ENCODE results near the gene SOD1.

The SOD1 gene

GRCh38 chr21:31656199-31657095, 3.0 kb upstream of the SOD1 start:
- no peak for DNase-seq (ENCODE audit: low read depth)
- no peak for TF ChIP-seq CTCF (IDR thresholded peaks at IDR 0.05; ENCODE audit: control insufficient read depth, extremely low read depth, insufficient read depth)
- no peak overlapping the region for H3K4me3 ChIP-seq (ENCODE audit: low read depth, low read length)

- no peak for DNase-seq (ENCODE audit: low read depth)
- H3K4me3 ChIP-seq (ENCODE audit: low read depth, low read length): no peak overlapping the region
- TF ChIP-seq CTCF (IDR thresholded peaks at IDR 0.05; ENCODE audit: control insufficient read depth, extremely low read depth, insufficient read depth): no peak
Measured at GRCh38 chr21:31658053-31658452, 1.4 kb upstream of the SOD1 start.

- TF ChIP-seq CTCF (IDR thresholded peaks at IDR 0.05; ENCODE audit: control insufficient read depth, extremely low read depth, insufficient read depth): no peak
- no peak for DNase-seq (ENCODE audit: low read depth)
- H3K4me3 ChIP-seq (ENCODE audit: low read depth, low read length): peak overlapping the region; percentile 78
Measured at GRCh38 chr21:31659286-31659535, 282 bp upstream of the SOD1 start.

GRCh38 chr21:31660259-31660565, 719 bp downstream of the SOD1 start:
- TF ChIP-seq CTCF (IDR thresholded peaks at IDR 0.05; ENCODE audit: control insufficient read depth, extremely low read depth, insufficient read depth): no peak
- DNase-seq (ENCODE audit: low read depth): no peak

GRCh38 chr21:31660591-31660990, 1.1 kb downstream of the SOD1 start:
- no peak for DNase-seq (ENCODE audit: low read depth)
- no peak for TF ChIP-seq CTCF (IDR thresholded peaks at IDR 0.05; ENCODE audit: control insufficient read depth, extremely low read depth, insufficient read depth)
- H3K4me3 ChIP-seq (ENCODE audit: low read depth, low read length): peak overlapping the region; percentile 78

More at GRCh38 chr21:31660259-31660565, 719 bp downstream of the SOD1 start:
- peak overlapping the region; percentile 78 for H3K4me3 ChIP-seq (ENCODE audit: low read depth, low read length)

GRCh38 chr21:31663584-31664249, 4.2 kb downstream of the SOD1 start:
- H3K4me3 ChIP-seq (ENCODE audit: low read depth, low read length): no peak overlapping the region
- no peak for TF ChIP-seq CTCF (IDR thresholded peaks at IDR 0.05; ENCODE audit: control insufficient read depth, extremely low read depth, insufficient read depth)
- no peak for DNase-seq (ENCODE audit: low read depth)

All from LNCaP clone FGC (cell line).